Endothelial cell of umbilical vein (primary cell): ENCODE measurements around the gene MED17. TPM values are rescaled to one million over a fixed set of nuclear protein-coding genes. Genes with fewer than 3 reads are reported as not detected.

Experiments used
- BruUV-seq: library from RNA; stranded (reverse); fragments of 400-500 nt; replicated peaks from 2 replicates; lab custom pipeline; 2021; lab: Mats Ljungman, UMichigan
- CTCF ChIA-PET: fragments of 300-600, 350-600 bp; sonication (Branson Sonifier 250); formaldehyde crosslinking; loops from one replicate; lab custom pipeline; 2021; ENCODE audit warnings: antibody characterized with exemption, inconsistent platforms; lab: Charles Lee
- POLR2A ChIA-PET: fragments of 300-600, 350-600 bp; sonication (Branson Sonifier 250); formaldehyde crosslinking; loops from one replicate; lab custom pipeline; 2021; ENCODE audit warnings: antibody characterized with exemption, inconsistent platforms; lab: Charles Lee
- DNase-seq: peaks from one replicate; pipeline ENCODE4 v3.0.0-alpha.2; 2011; ENCODE audit warnings: low read depth, low spot score
- FAIRE-seq: peaks from 2 replicates; lab custom pipeline; 2011; peaks lifted over from hg19 to GRCh38; lab: Jason Lieb, UNC
- H2AFZ ChIP-seq: 2 replicates; pipeline ENCODE4 v1.6.0; 2012; ENCODE audit warnings: low read depth, low read length, control low read depth, inconsistent platforms
- H3K27ac ChIP-seq: 2 replicates; pipeline ENCODE4 v1.5.1; 2011; ENCODE audit warnings: low read depth, mild to moderate bottlenecking, control low read depth, low read length, moderate library complexity; ENCODE audit not compliant: insufficient read depth
- H3K27me3 ChIP-seq, 2 experiments: 2 replicates each; pipeline versions ENCODE4 v1.6.0 to v1.6.1; 2011; ENCODE audit warnings: low read length in 2 of 2, mixed read lengths in 1 of 2; ENCODE audit not compliant: control insufficient read depth in 2 of 2, insufficient read depth in 2 of 2
- H3K36me3 ChIP-seq, 2 experiments: 2 replicates in 1 of 2; 3 replicates in 1 of 2; pipeline ENCODE4 v1.5.1; 2011; ENCODE audit warnings: low read length in 2 of 2, mild to moderate bottlenecking in 1 of 2, moderate library complexity in 1 of 2; ENCODE audit not compliant: control insufficient read depth in 2 of 2, insufficient read depth in 2 of 2; ENCODE audit errors: extremely low read depth in 1 of 2
- H3K4me1 ChIP-seq: 3 replicates; pipeline ENCODE4 v1.5.1; 2011; ENCODE audit warnings: mild to moderate bottlenecking, low read length; ENCODE audit not compliant: control insufficient read depth, insufficient read depth; ENCODE audit errors: extremely low read depth
- H3K4me2 ChIP-seq: 2 replicates; pipeline ENCODE4 v1.6.1; 2011; ENCODE audit warnings: low read length, control low read depth, mixed read lengths; ENCODE audit not compliant: insufficient read depth
- H3K4me3 ChIP-seq, 3 experiments: fragments of 200-600 bp in 1 of 3; sonication (generic), shearing (Covaris generic) in 1 of 3; replicated peaks in 1 of 3; 2 replicates each; pipeline ENCODE4 v1.5.1; 2011 to 2016; ENCODE audit warnings: control low read depth in 3 of 3, low read length in 3 of 3, mild to moderate bottlenecking in 2 of 3, inconsistent platforms in 1 of 3, low read depth in 1 of 3, moderate library complexity in 1 of 3; ENCODE audit not compliant: insufficient read depth in 1 of 3
- H3K79me2 ChIP-seq: 2 replicates; pipeline ENCODE4 v1.6.0; 2012; ENCODE audit warnings: low read length, inconsistent platforms; ENCODE audit not compliant: control insufficient read depth, insufficient read depth
- H3K9ac ChIP-seq: replicated peaks from 2 replicates; pipeline ENCODE3; 2011; ENCODE audit warnings: low read length, control low read depth; ENCODE audit not compliant: insufficient read depth; ENCODE audit errors: extremely low read depth
- H3K9me1 ChIP-seq: replicated peaks from 3 replicates; pipeline ENCODE4 v1.6.0; 2011; ENCODE audit warnings: mild to moderate bottlenecking, low read length; ENCODE audit not compliant: control insufficient read depth, insufficient read depth; ENCODE audit errors: extremely low read depth
- H3K9me3 ChIP-seq: replicated peaks from 2 replicates; pipeline ENCODE4 v1.5.1; 2012; ENCODE audit warnings: low read length, inconsistent platforms; ENCODE audit not compliant: control insufficient read depth, insufficient read depth
- H4K20me1 ChIP-seq: replicated peaks from 2 replicates; pipeline ENCODE3; 2011; ENCODE audit warnings: mild to moderate bottlenecking, low read length; ENCODE audit not compliant: control insufficient read depth, insufficient read depth; ENCODE audit errors: extremely low read depth
- EZH2 ChIP-seq: IDR thresholded peaks from 2 replicates; pipeline ENCODE4 v1.6.1; 2012; ENCODE audit warnings: borderline replicate concordance, low read depth, mild to moderate bottlenecking, moderate library complexity, low read length, inconsistent platforms; ENCODE audit not compliant: severe bottlenecking
- FOS ChIP-seq: IDR thresholded peaks from 2 replicates; pipeline ENCODE4 v1.6.1; 2011; ENCODE audit warnings: mild to moderate bottlenecking, low read length, moderate library complexity, borderline replicate concordance; ENCODE audit not compliant: insufficient read depth
- GATA2 ChIP-seq: IDR thresholded peaks from 2 replicates; pipeline ENCODE4 v1.7.0; 2011; ENCODE audit warnings: low read depth, mild to moderate bottlenecking, moderate library complexity, mixed read lengths, low read length; ENCODE audit not compliant: insufficient read length, insufficient read depth
- JUN ChIP-seq: IDR thresholded peaks from 2 replicates; pipeline ENCODE4 v1.6.1; 2011; ENCODE audit warnings: borderline replicate concordance, low read depth; ENCODE audit not compliant: insufficient read length, insufficient read depth
- MYC ChIP-seq: IDR thresholded peaks from one replicate; pipeline ENCODE4 v1.6.1; 2011; ENCODE audit warnings: mild to moderate bottlenecking, low read depth, low read length
- POLR2A ChIP-seq: IDR thresholded peaks from 2 replicates; pipeline ENCODE4 v1.6.1; 2012; ENCODE audit warnings: low read depth, mild to moderate bottlenecking, control low read depth, low read length
- POLR2AphosphoS5 ChIP-seq: IDR thresholded peaks from 2 replicates; pipeline ENCODE4 v1.6.1; 2012; ENCODE audit warnings: low read depth, mild to moderate bottlenecking, control low read depth, low read length, moderate library complexity; ENCODE audit not compliant: insufficient read depth
- dilution Hi-C: fragments of 300-500 bp; cut with MboI; formaldehyde crosslinking; loops from one replicate; pipeline ENCODE4 v1.15.0; 2019; ENCODE audit warnings: low sequenced_read_pairs; ENCODE audit not compliant: extremely low pct_ligation_motif_present
- intact Hi-C: fragments of 100-400 bp; cut with micrococcal nuclease; formaldehyde crosslinking; loops from one replicate; pipeline ENCODE4 v1.10.0; 2022
- polyA plus RNA-seq, 4 experiments: library from polyadenylated mRNA; depleted of rRNA in 3 of 4; stranded (reverse) in 3 of 4; unstranded in 1 of 4; fragments of >200 nt; gene quantifications; 2 replicates each; pipeline versions ENCODE4 v1.2.1 to v1.2.3, GENCODE V29; 2011 to 2012; ENCODE audit warnings: missing spikeins in 1 of 4
- total RNA-seq: library from RNA; stranded (reverse); gene quantifications from 2 replicates; pipeline ENCODE4 v1.2.3, GENCODE V29; 2021
- TF ChIP-seq, protein P1 (sequence below): IDR thresholded peaks from 2 replicates; pipeline ENCODE4 v1.6.1; 2011; ENCODE audit not compliant: insufficient read depth, insufficient read length
- TF ChIP-seq, protein P2 (sequence below), 2 donors: IDR thresholded peaks; 1 replicate in 1 of 2; 2 replicates in 1 of 2; pipeline ENCODE4 v1.5.1; 2011; ENCODE audit warnings: low read length in 2 of 2, mild to moderate bottlenecking in 2 of 2, moderate library complexity in 2 of 2, control low read depth in 1 of 2, inconsistent platforms in 1 of 2, low read depth in 1 of 2; ENCODE audit not compliant: insufficient read depth in 1 of 2; ENCODE audit errors: extremely low read depth in 1 of 2

Gene MED17
- total and polyA plus RNA-seq, 2 donors (not counting 3 experiments of a cell fraction or from before 2014, with no cell fraction given), result 11.3 to 40.6 TPM

DNA sequence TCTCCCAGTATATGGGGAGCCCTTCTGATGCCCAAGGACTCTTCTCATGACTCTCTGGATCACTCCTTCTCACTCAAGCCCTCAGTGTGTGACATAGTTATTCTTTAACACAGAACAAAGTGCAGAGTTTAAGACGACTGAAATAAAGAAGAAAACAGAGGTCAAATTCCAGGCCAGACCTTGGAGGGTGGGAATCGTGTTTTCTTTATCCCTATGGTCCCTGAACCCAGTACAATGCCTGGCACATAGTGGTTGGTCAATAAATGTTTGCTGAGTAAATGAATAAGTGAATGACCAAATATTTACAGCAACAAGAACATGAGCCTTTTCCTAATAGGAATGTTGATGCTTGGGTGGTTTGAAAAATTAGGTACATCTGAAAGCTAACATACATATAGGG lies 37.5 kb downstream of the MED17 start:
- intact Hi-C loops, result no loop called here
- Histone ChIP-seq H3K9ac (no peak overlapping the region), H4K20me1 (no peaks in the 10 kb centered on the region), H3K9me1 (no peaks in the 10 kb centered on the region), H3K4me2 (no peak overlapping the region), H3K79me2 (no peaks in the 10 kb centered on the region), H3K4me1 (no peaks in the 10 kb centered on the region), H3K4me3 (no peak overlapping the region), H2AFZ (no peak overlapping the region), H3K9me3 (no peaks in the 10 kb centered on the region), H3K36me3 (no peaks in the 10 kb centered on the region), H3K27me3 (no peaks in the 10 kb centered on the region), H3K27ac (no peak overlapping the region)
- DNase-seq (no peak), FAIRE-seq (no peak)
- POLR2A ChIA-PET, result no interaction called here
- no TSS peak for BruUV-seq
- CTCF ChIA-PET, result interaction anchor here (0.6 kb wide), 1 partner anchor 16 kb away, joined by 3 read pairs; no protein-coding TSS in a partner anchor
- dilution Hi-C loops, result no loop called here
- no peak for TF ChIP-seq POLR2A
- TF ChIP-seq FOS, result no peak
- TF ChIP-seq, protein P1, sequence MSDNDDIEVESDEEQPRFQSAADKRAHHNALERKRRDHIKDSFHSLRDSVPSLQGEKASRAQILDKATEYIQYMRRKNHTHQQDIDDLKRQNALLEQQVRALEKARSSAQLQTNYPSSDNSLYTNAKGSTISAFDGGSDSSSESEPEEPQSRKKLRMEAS, result no peak
- no peak for TF ChIP-seq JUN
- TF ChIP-seq, protein P2, sequence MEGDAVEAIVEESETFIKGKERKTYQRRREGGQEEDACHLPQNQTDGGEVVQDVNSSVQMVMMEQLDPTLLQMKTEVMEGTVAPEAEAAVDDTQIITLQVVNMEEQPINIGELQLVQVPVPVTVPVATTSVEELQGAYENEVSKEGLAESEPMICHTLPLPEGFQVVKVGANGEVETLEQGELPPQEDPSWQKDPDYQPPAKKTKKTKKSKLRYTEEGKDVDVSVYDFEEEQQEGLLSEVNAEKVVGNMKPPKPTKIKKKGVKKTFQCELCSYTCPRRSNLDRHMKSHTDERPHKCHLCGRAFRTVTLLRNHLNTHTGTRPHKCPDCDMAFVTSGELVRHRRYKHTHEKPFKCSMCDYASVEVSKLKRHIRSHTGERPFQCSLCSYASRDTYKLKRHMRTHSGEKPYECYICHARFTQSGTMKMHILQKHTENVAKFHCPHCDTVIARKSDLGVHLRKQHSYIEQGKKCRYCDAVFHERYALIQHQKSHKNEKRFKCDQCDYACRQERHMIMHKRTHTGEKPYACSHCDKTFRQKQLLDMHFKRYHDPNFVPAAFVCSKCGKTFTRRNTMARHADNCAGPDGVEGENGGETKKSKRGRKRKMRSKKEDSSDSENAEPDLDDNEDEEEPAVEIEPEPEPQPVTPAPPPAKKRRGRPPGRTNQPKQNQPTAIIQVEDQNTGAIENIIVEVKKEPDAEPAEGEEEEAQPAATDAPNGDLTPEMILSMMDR (IDR thresholded peaks at IDR 0.05; ENCODE audit: extremely low read depth in 1 of 2, insufficient read depth in 1 of 2, low read depth in 1 of 2, low read length in 2 of 2), result no peak
- TF ChIP-seq GATA2, result no peak
- TF ChIP-seq EZH2, result no peak
- no peak for TF ChIP-seq POLR2AphosphoS5
- no peak for TF ChIP-seq MYC
